GM11168 (cell line): ENCODE measurements around the gene TMBIM4.
"Not testable (repeated sequence)": the region's sequence is repeated elsewhere in the genome, so short reads cannot be mapped to it uniquely, and the experiment has no call there.

ENCODE experiments used
- in situ Hi-C: fragments of 300-500 bp; cut with MboI; formaldehyde crosslinking; loops from one replicate; pipeline ENCODE4 v1.12.0; 2022; ENCODE audit warnings: low sequenced_read_pairs; ENCODE audit not compliant: unreplicated experiment

TMBIM4 gene

GRCh38 chr12:66169221-66170170 is at the start of gene TMBIM4:
Gene TMBIM4, minus strand, starts transcription at chr12:66169996. Its CDS starts 45 bp downstream, at chr12:66169951.
- in situ Hi-C loops = no loop called here

GRCh38 chr12:66217342-66217917 is 47.6 kb upstream of the TMBIM4 start:
- in situ Hi-C loops = no loop called here

- in situ Hi-C loops = not testable (repeated sequence)
Measured at GRCh38 chr12:66213011-66213410, 43.2 kb upstream of the TMBIM4 start.

GRCh38 chr12:66211573-66211972 is 41.8 kb upstream of the TMBIM4 start:
- in situ Hi-C loops = not testable (repeated sequence)

GRCh38 chr12:66210840-66211239 is 41.0 kb upstream of the TMBIM4 start:
- in situ Hi-C loops = no loop called here

- in situ Hi-C loops = no loop called here
Measured at GRCh38 chr12:66206141-66206540, 36.3 kb upstream of the TMBIM4 start.

GRCh38 chr12:66203820-66204219 is 34.0 kb upstream of the TMBIM4 start:
- in situ Hi-C loops = no loop called here

- in situ Hi-C loops = no loop called here
Measured at GRCh38 chr12:66199831-66200509, 30.2 kb upstream of the TMBIM4 start.

- in situ Hi-C loops = no loop called here
Measured at GRCh38 chr12:66199141-66199540, 29.3 kb upstream of the TMBIM4 start.

- in situ Hi-C loops = no loop called here
Measured at GRCh38 chr12:66197495-66197921, 27.7 kb upstream of the TMBIM4 start.

GRCh38 chr12:66196806-66197205 is 27.0 kb upstream of the TMBIM4 start:
- in situ Hi-C loops = no loop called here

GRCh38 chr12:66195242-66195641 is 25.4 kb upstream of the TMBIM4 start:
- in situ Hi-C loops = no loop called here

- in situ Hi-C loops = no loop called here
Measured at GRCh38 chr12:66194122-66194521, 24.3 kb upstream of the TMBIM4 start.

GRCh38 chr12:66191547-66192126 is 21.8 kb upstream of the TMBIM4 start:
- in situ Hi-C loops = no loop called here

- in situ Hi-C loops = no loop called here
Measured at GRCh38 chr12:66190519-66191370, 20.9 kb upstream of the TMBIM4 start.

GRCh38 chr12:66189889-66190288 is 20.1 kb upstream of the TMBIM4 start:
- in situ Hi-C loops = no loop called here

GRCh38 chr12:66189486-66189843 is 19.7 kb upstream of the TMBIM4 start:
- in situ Hi-C loops = no loop called here

- in situ Hi-C loops = no loop called here
Measured at GRCh38 chr12:66188584-66189485, 19.0 kb upstream of the TMBIM4 start, which contains the start of gene IRAK3. Gene IRAK3, plus strand, starts transcription at chr12:66189214. Its CDS starts 86 bp downstream, at chr12:66189300.

GRCh38 chr12:66187821-66188220 is 18.0 kb upstream of the TMBIM4 start:
- in situ Hi-C loops = no loop called here
